ENCODE measurements around the gene ABHD16B. TPM values are rescaled to one million over a fixed set of nuclear protein-coding genes. Genes with fewer than 3 reads are reported as not detected.
"Not testable (repeated sequence)": the region's sequence is repeated elsewhere in the genome, so short reads cannot be mapped to it uniquely, and the experiment has no call there.

ABHD16B gene
- polyA plus RNA-seq, 1 donor (not counting 4 experiments of a cell fraction or from before 2014, with no cell fraction given), result not detected

DNA sequence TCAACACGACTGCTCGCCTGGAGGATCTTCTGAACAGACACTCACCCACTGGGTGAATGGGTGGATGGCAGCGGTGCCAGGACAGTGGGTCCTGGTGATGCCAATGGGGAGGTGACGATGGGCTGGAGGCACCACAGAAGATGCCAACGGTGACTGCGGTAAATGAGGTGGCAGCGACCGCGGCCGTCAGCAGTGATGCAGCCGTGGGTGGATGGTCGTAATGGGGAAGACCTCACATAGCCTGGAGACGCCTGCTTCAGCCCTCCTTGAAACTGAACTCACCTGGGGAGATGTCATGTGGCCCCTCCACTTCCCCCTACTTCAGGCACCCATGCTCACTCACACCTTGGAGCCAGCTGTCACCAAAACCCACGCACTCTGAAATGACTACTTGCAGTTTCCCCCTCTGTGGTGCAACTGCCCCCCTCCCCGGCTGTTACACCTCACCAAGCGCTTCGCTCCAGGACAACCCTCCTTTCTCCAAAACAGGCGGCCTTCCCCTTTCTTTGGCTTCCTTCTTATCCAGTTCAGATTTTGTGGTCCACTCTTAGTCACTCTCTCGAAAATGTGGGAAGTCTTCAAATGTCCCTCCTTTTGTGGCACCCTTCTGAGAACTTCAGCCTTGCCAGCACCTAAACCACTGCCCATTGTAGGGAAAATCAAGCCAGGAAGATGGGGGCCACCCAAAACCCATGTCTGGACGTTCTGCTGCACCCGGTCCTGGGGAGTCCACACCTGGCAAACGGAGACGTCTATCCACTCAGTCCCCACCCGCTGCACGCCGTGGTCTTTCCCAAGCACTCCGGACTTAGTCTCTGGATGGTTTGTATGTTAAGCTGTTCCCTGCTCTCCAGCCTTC lies 10.4 kb upstream of the ABHD16B start:
- DNase-seq (ENCODE audit: low read depth, low spot score) (no peak), FAIRE-seq (no peak)
- Histone ChIP-seq H2AFZ (ENCODE audit: control insufficient read depth, low read length) (no peak overlapping the region), H3K27me3 (ENCODE audit: control insufficient read depth, extremely low read depth, insufficient read depth, low read length) (peaks cover 37% of the 10 kb centered on the region), H3K4me1 (ENCODE audit: control insufficient read depth, extremely low read depth, insufficient read depth, low read length) (no peaks in the 10 kb centered on the region), H3K27ac (ENCODE audit: control insufficient read depth, insufficient read depth, low read length) (no peak overlapping the region), H3K9ac (ENCODE audit: control insufficient read depth, extremely low read depth, insufficient read depth, low read length) (no peak overlapping the region), H3K4me3 (ENCODE audit: control insufficient read depth in 2 of 3, extremely low read depth in 1 of 3, insufficient read depth in 2 of 3, low read depth in 1 of 3, low read length in 3 of 3) (no peak overlapping the region), H4K20me1 (ENCODE audit: control insufficient read depth, extremely low read depth, insufficient read depth, low read length) (no peaks in the 10 kb centered on the region), H3K9me3 (ENCODE audit: control insufficient read depth, low read depth, low read length) (no peaks in the 10 kb centered on the region), H3K79me2 (ENCODE audit: control insufficient read depth, insufficient read depth, low read length) (no peaks in the 10 kb centered on the region), H3K9me1 (ENCODE audit: control insufficient read depth, extremely low read depth, insufficient read depth, low read length) (no peaks in the 10 kb centered on the region), H3K4me2 (ENCODE audit: control insufficient read depth, extremely low read depth, insufficient read depth, low read depth, low read length) (no peak overlapping the region), H3K36me3 (ENCODE audit: control insufficient read depth in 2 of 2, extremely low read depth in 1 of 2, insufficient read depth in 2 of 2, low read length in 2 of 2) (no peaks in the 10 kb centered on the region)
- dilution Hi-C loops (cut with MboI; ENCODE audit: extremely low pct_ligation_motif_present, low sequenced_read_pairs), result no loop called here
- TF ChIP-seq, protein P1, sequence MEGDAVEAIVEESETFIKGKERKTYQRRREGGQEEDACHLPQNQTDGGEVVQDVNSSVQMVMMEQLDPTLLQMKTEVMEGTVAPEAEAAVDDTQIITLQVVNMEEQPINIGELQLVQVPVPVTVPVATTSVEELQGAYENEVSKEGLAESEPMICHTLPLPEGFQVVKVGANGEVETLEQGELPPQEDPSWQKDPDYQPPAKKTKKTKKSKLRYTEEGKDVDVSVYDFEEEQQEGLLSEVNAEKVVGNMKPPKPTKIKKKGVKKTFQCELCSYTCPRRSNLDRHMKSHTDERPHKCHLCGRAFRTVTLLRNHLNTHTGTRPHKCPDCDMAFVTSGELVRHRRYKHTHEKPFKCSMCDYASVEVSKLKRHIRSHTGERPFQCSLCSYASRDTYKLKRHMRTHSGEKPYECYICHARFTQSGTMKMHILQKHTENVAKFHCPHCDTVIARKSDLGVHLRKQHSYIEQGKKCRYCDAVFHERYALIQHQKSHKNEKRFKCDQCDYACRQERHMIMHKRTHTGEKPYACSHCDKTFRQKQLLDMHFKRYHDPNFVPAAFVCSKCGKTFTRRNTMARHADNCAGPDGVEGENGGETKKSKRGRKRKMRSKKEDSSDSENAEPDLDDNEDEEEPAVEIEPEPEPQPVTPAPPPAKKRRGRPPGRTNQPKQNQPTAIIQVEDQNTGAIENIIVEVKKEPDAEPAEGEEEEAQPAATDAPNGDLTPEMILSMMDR (optimal IDR thresholded peaks at IDR 0.05 in 1 of 3, IDR thresholded peaks at IDR 0.05 in 1 of 3, conservative IDR thresholded peaks at IDR 0.05 in 1 of 3; ENCODE audit: extremely low read depth in 1 of 3, insufficient read depth in 2 of 3, low read length in 3 of 3), result no peak
- TF ChIP-seq EZH2 (IDR thresholded peaks at IDR 0.05; ENCODE audit: low read length), result no peak

DNA sequence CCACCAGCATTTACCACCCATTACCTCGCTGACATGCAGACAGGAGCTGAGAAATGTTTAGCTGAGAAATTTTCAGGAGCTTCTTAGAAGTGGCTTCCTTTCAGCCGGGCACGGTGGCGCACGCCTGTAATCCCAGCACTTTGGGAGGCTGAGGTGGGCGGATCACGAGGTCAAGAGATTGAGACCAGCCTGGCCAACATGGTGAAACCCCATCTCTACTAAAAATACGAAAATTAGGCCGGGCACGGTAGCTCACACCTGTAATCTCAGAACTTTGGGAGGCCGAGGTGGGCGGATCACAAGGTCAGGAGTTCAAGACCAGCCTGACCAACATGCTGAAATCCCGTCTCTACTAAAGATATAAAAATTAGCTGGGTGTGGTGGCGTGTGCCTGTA lies 9.8 kb upstream of the ABHD16B start:
- H4K20me1 ChIP-seq (ENCODE audit: control insufficient read depth, extremely low read depth, insufficient read depth, low read length); dilution Hi-C loops (cut with MboI; ENCODE audit: extremely low pct_ligation_motif_present, low sequenced_read_pairs); H3K4me3 ChIP-seq (ENCODE audit: control insufficient read depth in 2 of 3, extremely low read depth in 1 of 3, insufficient read depth in 2 of 3, low read depth in 1 of 3, low read length in 3 of 3); DNase-seq (ENCODE audit: low read depth, low spot score); H3K9me3 ChIP-seq (ENCODE audit: control insufficient read depth, low read depth, low read length); H3K36me3 ChIP-seq (ENCODE audit: control insufficient read depth in 2 of 2, extremely low read depth in 1 of 2, insufficient read depth in 2 of 2, low read length in 2 of 2); H3K9me1 ChIP-seq (ENCODE audit: control insufficient read depth, extremely low read depth, insufficient read depth, low read length); H3K27ac ChIP-seq (ENCODE audit: control insufficient read depth, insufficient read depth, low read length); H3K4me1 ChIP-seq (ENCODE audit: control insufficient read depth, extremely low read depth, insufficient read depth, low read length); H2AFZ ChIP-seq (ENCODE audit: control insufficient read depth, low read length); FAIRE-seq; H3K4me2 ChIP-seq (ENCODE audit: control insufficient read depth, extremely low read depth, insufficient read depth, low read depth, low read length); H3K79me2 ChIP-seq (ENCODE audit: control insufficient read depth, insufficient read depth, low read length); H3K9ac ChIP-seq (ENCODE audit: control insufficient read depth, extremely low read depth, insufficient read depth, low read length): not testable (repeated sequence)
- peaks cover 37% of the 10 kb centered on the region for H3K27me3 ChIP-seq (ENCODE audit: control insufficient read depth, extremely low read depth, insufficient read depth, low read length)

DNA sequence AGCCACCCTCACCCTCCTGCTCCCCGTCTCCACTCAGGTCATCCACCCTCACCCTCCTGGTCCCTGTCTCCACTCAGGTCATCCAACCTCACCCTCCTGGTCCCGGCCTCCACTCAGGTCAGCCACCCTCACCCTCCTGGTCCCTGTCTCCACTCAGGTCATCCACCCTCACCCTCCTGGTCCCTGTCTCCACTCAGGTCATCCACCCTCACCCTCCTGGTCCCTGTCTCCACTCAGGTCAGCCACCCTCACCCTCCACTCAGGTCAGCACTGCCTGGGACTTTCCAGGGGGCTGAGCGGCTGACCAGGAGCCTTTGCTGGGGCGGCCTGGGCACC lies 7.6 kb upstream of the ABHD16B start:
- dilution Hi-C loops (cut with MboI; ENCODE audit: extremely low pct_ligation_motif_present, low sequenced_read_pairs); H3K9ac ChIP-seq (ENCODE audit: control insufficient read depth, extremely low read depth, insufficient read depth, low read length); FAIRE-seq; H3K27ac ChIP-seq (ENCODE audit: control insufficient read depth, insufficient read depth, low read length); H3K36me3 ChIP-seq (ENCODE audit: control insufficient read depth in 2 of 2, extremely low read depth in 1 of 2, insufficient read depth in 2 of 2, low read length in 2 of 2); H3K9me1 ChIP-seq (ENCODE audit: control insufficient read depth, extremely low read depth, insufficient read depth, low read length); DNase-seq (ENCODE audit: low read depth, low spot score); H3K4me1 ChIP-seq (ENCODE audit: control insufficient read depth, extremely low read depth, insufficient read depth, low read length); H3K9me3 ChIP-seq (ENCODE audit: control insufficient read depth, low read depth, low read length); H3K4me2 ChIP-seq (ENCODE audit: control insufficient read depth, extremely low read depth, insufficient read depth, low read depth, low read length); H3K4me3 ChIP-seq (ENCODE audit: control insufficient read depth in 2 of 3, extremely low read depth in 1 of 3, insufficient read depth in 2 of 3, low read depth in 1 of 3, low read length in 3 of 3); H2AFZ ChIP-seq (ENCODE audit: control insufficient read depth, low read length); H3K79me2 ChIP-seq (ENCODE audit: control insufficient read depth, insufficient read depth, low read length); H4K20me1 ChIP-seq (ENCODE audit: control insufficient read depth, extremely low read depth, insufficient read depth, low read length): not testable (repeated sequence)
- H3K27me3 ChIP-seq (ENCODE audit: control insufficient read depth, extremely low read depth, insufficient read depth, low read length), result peaks cover 39% of the 10 kb centered on the region

Measured in keratinocyte (primary cell).